HG03439 (cell line): ENCODE measurements around the gene SPG21.

Experiments used
- ATAC-seq: cut with Tn5 transposase; IDR thresholded peaks from one replicate; pipeline ENCODE4 v1.9.1; 2021; ENCODE audit warnings: mild to moderate bottlenecking, moderate library complexity; ENCODE audit not compliant: unreplicated experiment

The SPG21 gene

GRCh38 chr15:64993290-64993689, 3.6 kb upstream of the SPG21 start:
- no peak for ATAC-seq

GRCh38 chr15:64991536-64992135, 1.9 kb upstream of the SPG21 start:
- no peak for ATAC-seq

GRCh38 chr15:64990168-64990470, 405 bp upstream of the SPG21 start:
- ATAC-seq = no peak

GRCh38 chr15:64987136-64987535, 2.6 kb downstream of the SPG21 start:
- ATAC-seq = no peak

- no peak for ATAC-seq
These were observed 4.2 kb downstream of the SPG21 start for GRCh38 chr15:64985366-64986033.

- ATAC-seq = no peak
These were observed 7.2 kb downstream of the SPG21 start for GRCh38 chr15:64982472-64982871.

- ATAC-seq = no peak
These were observed 7.8 kb downstream of the SPG21 start for GRCh38 chr15:64981812-64982431.

GRCh38 chr15:64979252-64979710, 10.4 kb downstream of the SPG21 start:
- ATAC-seq = no peak

- no peak for ATAC-seq
These were observed 14.3 kb downstream of the SPG21 start for GRCh38 chr15:64975390-64975789.

- no peak for ATAC-seq
These were observed 19.0 kb downstream of the SPG21 start for GRCh38 chr15:64970698-64971097.

- no peak for ATAC-seq
These were observed 20.3 kb downstream of the SPG21 start for GRCh38 chr15:64969401-64969800.

GRCh38 chr15:64961013-64961412, 28.7 kb downstream of the SPG21 start:
- no peak for ATAC-seq

GRCh38 chr15:64960153-64960552, 29.6 kb downstream of the SPG21 start:
- no peak for ATAC-seq

- no peak for ATAC-seq
These were observed 30.6 kb downstream of the SPG21 start for GRCh38 chr15:64959128-64959527.

GRCh38 chr15:64954395-64954794, 35.3 kb downstream of the SPG21 start:
- no peak for ATAC-seq

GRCh38 chr15:64951777-64952418, 37.8 kb downstream of the SPG21 start:
- ATAC-seq = no peak

GRCh38 chr15:64950888-64951287, 38.8 kb downstream of the SPG21 start:
- no peak for ATAC-seq

- ATAC-seq = no peak
These were observed 40.1 kb downstream of the SPG21 start for GRCh38 chr15:64949383-64950186.

GRCh38 chr15:64948916-64949315, 40.8 kb downstream of the SPG21 start:
- no peak for ATAC-seq

- no peak for ATAC-seq
These were observed 42.5 kb downstream of the SPG21 start for GRCh38 chr15:64947211-64947610.

- ATAC-seq = no peak
These were observed 44.8 kb downstream of the SPG21 start for GRCh38 chr15:64944961-64945360.
